Measurements from ENCODE around the gene SCG3. TPM values are rescaled to one million over a fixed set of nuclear protein-coding genes. Genes with fewer than 3 reads are reported as not detected.

Gene SCG3
- polyA plus RNA-seq, 1 of the 3 experiments (the other 2 are of a cell fraction) = 0.16 TPM

DNA sequence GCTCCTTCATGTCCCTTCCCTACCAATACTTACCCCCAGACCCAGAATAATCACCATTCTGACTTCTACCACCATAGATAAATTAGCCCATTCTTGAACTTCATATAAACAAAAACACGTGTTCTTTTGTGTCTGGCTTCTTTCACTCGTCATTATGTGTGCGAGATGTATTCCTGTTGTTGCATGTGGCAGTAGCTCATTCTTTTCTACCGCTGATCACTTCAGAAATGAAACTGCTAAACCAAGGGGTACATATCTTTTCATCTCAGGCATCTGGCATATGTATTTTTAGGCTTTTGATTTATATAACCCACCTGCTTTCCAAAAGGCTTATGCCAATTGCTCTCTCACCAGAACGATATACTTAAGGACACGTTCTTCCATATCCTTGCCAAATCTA lies 13.8 kb upstream of the SCG3 start:
- H3K4me1 ChIP-seq (ENCODE audit: control insufficient read depth in 1 of 2, insufficient read depth in 2 of 2, low read depth in 1 of 2, low read length in 1 of 2) = peaks cover 0 to 3% of the 10 kb centered on the region in 2 experiments; a peak in 1 of 4 replicates
- H3K9me2 ChIP-seq = no peaks in the 10 kb centered on the region
- no peaks in the 10 kb centered on the region; the same call in 1 of the 2 replicates for H3K27me3 ChIP-seq (ENCODE audit: insufficient read depth)
- H3K9me3 ChIP-seq = no peaks in the 10 kb centered on the region
- TF ChIP-seq, protein P1, sequence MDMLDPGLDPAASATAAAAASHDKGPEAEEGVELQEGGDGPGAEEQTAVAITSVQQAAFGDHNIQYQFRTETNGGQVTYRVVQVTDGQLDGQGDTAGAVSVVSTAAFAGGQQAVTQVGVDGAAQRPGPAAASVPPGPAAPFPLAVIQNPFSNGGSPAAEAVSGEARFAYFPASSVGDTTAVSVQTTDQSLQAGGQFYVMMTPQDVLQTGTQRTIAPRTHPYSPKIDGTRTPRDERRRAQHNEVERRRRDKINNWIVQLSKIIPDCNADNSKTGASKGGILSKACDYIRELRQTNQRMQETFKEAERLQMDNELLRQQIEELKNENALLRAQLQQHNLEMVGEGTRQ (IDR thresholded peaks at IDR 0.05; ENCODE audit: borderline replicate concordance, low read depth, low read length) = no peak
- TF ChIP-seq POLR2AphosphoS5 (IDR thresholded peaks at IDR 0.05; ENCODE audit: low read depth, low read length) = no peak
- TF ChIP-seq MXI1 (IDR thresholded peaks at IDR 0.05; ENCODE audit: low read depth, low read length) = peak; percentile 85
- peak; percentile 70; the same call in 1 of the 2 replicates for TF ChIP-seq RCOR1 (IDR thresholded peaks at IDR 0.05; ENCODE audit: low read length)
- TF ChIP-seq, protein P2, sequence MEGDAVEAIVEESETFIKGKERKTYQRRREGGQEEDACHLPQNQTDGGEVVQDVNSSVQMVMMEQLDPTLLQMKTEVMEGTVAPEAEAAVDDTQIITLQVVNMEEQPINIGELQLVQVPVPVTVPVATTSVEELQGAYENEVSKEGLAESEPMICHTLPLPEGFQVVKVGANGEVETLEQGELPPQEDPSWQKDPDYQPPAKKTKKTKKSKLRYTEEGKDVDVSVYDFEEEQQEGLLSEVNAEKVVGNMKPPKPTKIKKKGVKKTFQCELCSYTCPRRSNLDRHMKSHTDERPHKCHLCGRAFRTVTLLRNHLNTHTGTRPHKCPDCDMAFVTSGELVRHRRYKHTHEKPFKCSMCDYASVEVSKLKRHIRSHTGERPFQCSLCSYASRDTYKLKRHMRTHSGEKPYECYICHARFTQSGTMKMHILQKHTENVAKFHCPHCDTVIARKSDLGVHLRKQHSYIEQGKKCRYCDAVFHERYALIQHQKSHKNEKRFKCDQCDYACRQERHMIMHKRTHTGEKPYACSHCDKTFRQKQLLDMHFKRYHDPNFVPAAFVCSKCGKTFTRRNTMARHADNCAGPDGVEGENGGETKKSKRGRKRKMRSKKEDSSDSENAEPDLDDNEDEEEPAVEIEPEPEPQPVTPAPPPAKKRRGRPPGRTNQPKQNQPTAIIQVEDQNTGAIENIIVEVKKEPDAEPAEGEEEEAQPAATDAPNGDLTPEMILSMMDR (IDR thresholded peaks at IDR 0.05) = no peak
- TF ChIP-seq, protein P3, sequence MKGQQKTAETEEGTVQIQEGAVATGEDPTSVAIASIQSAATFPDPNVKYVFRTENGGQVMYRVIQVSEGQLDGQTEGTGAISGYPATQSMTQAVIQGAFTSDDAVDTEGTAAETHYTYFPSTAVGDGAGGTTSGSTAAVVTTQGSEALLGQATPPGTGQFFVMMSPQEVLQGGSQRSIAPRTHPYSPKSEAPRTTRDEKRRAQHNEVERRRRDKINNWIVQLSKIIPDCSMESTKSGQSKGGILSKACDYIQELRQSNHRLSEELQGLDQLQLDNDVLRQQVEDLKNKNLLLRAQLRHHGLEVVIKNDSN (IDR thresholded peaks at IDR 0.05; ENCODE audit: borderline replicate concordance, low read depth) = no peak
- TF ChIP-seq TCF12 (IDR thresholded peaks at IDR 0.05) = peak; percentile 48
- no peak for TF ChIP-seq JUND (IDR thresholded peaks at IDR 0.05)
- TF ChIP-seq GATA2 (CRISPR knock-in tag; IDR thresholded peaks at IDR 0.05) = peak; percentile 87
- no peak for TF ChIP-seq SIN3A (IDR thresholded peaks at IDR 0.05; ENCODE audit: borderline replicate concordance, low read depth, low read length)
- TF ChIP-seq RFX5 (IDR thresholded peaks at IDR 0.05; ENCODE audit: low read length) = no peak
- peak; percentile 35; the same call in 1 of the 2 replicates for TF ChIP-seq FOXJ3 (CRISPR knock-in tag; IDR thresholded peaks at IDR 0.05)
- TF ChIP-seq FOXM1 (IDR thresholded peaks at IDR 0.05; ENCODE audit: low read depth) = no peak
- TF ChIP-seq, protein P4, sequence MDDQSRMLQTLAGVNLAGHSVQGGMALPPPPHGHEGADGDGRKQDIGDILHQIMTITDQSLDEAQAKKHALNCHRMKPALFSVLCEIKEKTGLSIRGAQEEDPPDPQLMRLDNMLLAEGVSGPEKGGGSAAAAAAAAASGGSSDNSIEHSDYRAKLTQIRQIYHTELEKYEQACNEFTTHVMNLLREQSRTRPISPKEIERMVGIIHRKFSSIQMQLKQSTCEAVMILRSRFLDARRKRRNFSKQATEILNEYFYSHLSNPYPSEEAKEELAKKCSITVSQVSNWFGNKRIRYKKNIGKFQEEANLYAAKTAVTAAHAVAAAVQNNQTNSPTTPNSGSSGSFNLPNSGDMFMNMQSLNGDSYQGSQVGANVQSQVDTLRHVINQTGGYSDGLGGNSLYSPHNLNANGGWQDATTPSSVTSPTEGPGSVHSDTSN (IDR thresholded peaks at IDR 0.05) = no peak
- TF ChIP-seq SMC3 (IDR thresholded peaks at IDR 0.05; ENCODE audit: low read depth, low read length) = no peak
- TF ChIP-seq EP300 (IDR thresholded peaks at IDR 0.05; ENCODE audit: borderline replicate concordance in 1 of 2, low read depth in 1 of 2, low read length in 1 of 2) = peak in 1 of 2 experiments; percentile 76; a peak in 2 of 4 replicates
- no peak for TF ChIP-seq CHD2 (IDR thresholded peaks at IDR 0.05; ENCODE audit: low read length, partially characterized antibody)
- H3K4me3 ChIP-seq (ENCODE audit: low read depth in 2 of 2, low read length in 1 of 2) = no peak overlapping the region
- WGBS (ENCODE audit: low lambda C conversion rate) = 16% methylated on average over 6 of the region's 6 CpGs
- H3K27ac ChIP-seq (ENCODE audit: low read depth in 2 of 2, low read length in 1 of 2) = peak overlapping the region in 1 of 2 experiments; percentile 29; a peak in 1 of 4 replicates
- H3K4me2 ChIP-seq = no peak overlapping the region
- ChIA-PET CTCF (interaction anchor here (0.9 to 5.6 kb wide), 5 partner anchors 10 to 135 kb away, joined by 3 to 34 read pairs (median 4); no protein-coding TSS in a partner anchor), POLR2A (interaction anchor here (0.7 to 1.0 kb wide), 2 partner anchors 14 to 70 kb away, joined by 3 to 4 read pairs; partner anchors contain the start of genes LYSMD2 and SCG3)
- DNase-seq = peak; percentile 34
- no peaks in the 10 kb centered on the region for H3F3A ChIP-seq (replicated peaks; ENCODE audit: insufficient read depth)
- H3K9ac ChIP-seq = no peak overlapping the region
- H3K36me3 ChIP-seq (replicated peaks in 1 of 2; ENCODE audit: control insufficient read depth in 1 of 2, insufficient read depth in 2 of 2, low read length in 1 of 2) = no peaks in the 10 kb centered on the region
- no peak overlapping the region for H2AFZ ChIP-seq (ENCODE audit: low read depth)
- H3K79me2 ChIP-seq (ENCODE audit: insufficient read depth) = no peaks in the 10 kb centered on the region
- no peaks in the 10 kb centered on the region for H4K20me1 ChIP-seq (ENCODE audit: insufficient read depth)
